CD4-positive, alpha-beta T cell treated with Interleukin-2 at 100 ng/mL for 4 hours (primary cell): ENCODE measurements around the gene IFT22.
"Not testable (repeated sequence)": the region's sequence is repeated elsewhere in the genome, so short reads cannot be mapped to it uniquely, and the experiment has no call there.

Source experiments
- DNase-seq: peaks from one replicate; pipeline ENCODE4 v3.0.0-alpha.2; 2020; ENCODE audit warnings: low spot score

The IFT22 gene

DNA sequence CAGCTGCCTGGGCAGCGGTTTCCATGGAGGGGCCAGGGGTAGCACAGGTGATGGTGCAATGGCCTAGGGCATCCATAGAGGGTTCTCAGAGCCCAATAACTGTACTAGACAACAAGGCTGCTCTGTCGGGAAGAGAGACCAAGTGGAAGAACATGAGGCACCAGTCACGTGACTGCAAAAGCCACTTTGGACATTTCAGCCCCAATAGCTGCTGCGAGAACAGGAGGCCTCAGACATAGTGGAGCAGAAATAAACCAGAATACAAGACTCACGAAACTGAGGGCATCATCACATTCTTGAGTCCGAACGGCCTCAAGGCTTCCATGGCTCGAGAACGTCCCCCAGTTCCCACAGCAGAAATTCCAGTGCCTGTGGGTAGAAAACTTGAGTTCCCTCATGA is 44.5 kb downstream of the IFT22 start:
- no peak for DNase-seq

DNA sequence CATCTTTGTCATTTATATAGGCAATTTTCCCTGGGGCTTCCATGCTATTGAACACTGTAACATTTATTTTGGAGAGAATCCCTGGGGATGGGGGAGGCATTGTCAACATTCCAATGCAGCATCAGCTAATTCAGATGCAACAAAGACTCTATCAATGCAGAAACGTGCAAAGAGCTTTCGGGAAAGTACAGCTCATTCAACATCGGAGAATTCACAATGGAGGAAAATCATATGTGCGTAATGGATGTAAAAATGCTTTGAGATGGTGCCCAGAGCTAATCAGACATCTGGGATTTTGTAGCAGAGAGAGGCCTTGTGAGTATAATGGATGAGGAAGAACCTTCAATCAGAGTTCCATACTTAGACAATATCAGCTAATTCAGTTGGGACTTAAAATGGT is 48.4 kb downstream of the IFT22 start:
- DNase-seq = no peak

DNA sequence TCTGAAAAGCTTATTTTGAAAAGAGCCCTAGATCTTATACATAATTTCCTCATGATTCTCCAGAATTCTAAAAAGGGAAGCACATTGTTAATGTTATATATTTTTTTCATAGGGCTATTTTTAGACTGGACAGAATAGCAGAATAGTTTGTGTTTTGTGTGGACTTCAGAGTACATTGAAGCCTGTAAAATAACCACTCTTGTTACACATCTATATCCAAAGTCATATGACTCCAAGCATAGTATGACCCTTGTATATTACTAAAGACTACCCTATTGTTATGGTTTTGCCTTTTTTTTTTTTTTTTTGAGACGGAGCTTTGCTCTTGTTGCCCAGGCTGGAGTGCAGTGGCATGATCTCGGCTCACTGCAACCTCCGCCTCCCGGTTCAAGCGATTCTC is 50.6 kb downstream of the IFT22 start:
- no peak for DNase-seq

DNA sequence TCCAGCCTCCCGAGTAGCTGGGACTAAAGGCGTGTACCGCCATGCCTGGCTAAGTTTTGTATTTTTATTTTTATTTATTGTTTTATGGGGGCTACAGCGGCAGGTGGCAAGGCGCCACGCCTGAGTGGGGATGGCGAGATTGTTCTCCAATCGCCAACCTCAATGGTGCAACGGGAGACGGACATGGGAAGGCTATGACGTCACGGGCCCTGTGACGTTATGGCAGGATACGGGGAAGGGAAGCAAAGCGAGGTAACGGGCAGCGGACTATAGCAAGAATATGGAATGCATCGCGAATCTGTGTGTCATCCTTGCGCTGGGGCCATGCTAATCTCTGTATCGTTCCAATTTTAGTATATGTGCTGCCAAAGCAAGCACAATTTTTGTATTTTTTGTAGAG is 51.9 kb downstream of the IFT22 start:
- no peak for DNase-seq

DNA sequence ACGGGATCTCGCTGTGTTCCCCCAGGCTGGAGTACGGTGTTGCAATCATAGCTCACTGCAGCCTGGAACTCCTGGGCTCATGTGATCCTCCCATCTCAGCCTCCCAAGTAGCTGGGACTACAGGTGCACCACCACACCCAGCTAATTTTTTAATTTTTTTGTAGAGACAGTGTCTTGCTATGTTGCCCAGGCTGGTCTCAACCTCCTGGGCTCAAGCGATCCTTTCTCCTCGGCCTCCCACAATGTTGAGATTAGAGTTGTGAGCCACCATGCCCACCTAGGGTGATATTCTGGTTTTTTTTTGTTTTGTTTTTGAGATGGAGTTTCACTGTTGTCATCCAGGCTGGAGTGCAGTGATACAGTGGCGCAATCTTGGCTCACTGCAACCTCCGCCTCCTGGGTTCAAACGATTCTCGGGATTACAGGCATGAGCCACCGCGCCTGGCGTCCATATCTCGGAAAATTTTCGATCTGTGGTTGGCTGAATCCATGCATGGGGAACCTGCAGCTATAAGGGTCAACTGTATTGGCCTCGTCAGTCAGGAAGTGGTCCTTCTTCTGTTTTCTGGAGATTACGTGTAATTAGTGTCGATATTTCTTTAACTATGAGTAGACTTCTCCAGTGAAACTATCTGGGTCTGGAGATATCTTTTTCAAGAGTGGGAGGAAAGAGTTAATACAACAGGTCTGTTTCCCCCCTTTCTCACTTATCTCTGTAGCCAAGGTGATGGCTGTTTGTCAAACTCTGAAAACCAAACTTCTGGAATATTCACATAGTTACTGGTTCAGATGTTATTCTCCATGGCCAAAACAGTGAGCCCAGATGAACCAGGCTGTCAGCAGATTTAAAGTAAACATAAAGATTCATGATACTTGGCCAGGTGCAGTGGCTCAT is 55.7 kb downstream of the IFT22 start:
- DNase-seq = no peak

DNA sequence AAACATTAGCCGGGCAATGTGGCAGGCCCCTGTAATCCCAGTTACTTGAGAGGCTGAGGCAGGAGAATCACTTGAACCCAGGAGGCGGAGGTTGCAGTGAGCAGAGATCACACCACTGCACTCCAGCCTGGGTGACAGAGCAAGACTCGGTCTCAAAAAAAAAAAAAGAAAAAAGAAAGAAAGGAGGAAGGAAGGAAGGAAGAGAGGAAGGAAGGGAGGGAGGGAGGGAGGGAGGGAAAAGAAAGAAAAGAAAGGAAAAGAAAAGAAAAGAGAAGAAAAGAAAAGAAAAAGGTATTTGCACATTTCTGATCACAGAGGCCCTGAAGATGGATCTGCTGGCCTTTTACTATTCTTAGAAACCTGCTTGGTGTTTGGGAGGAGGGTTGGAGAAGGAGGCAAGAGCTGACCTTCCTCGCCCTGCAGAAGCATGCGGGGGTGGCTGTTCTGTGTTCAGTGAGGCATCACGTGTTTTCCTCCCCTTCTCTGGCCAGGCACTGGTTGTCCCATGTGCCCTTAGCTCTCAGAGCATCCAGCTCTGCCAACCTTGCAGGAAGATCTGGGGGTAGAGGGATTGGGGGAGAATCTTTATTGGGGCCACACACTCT is 57.4 kb downstream of the IFT22 start:
- DNase-seq = not testable (repeated sequence)
